Immature natural killer cell (primary cell): ENCODE results near the gene GPR50. TPM values are rescaled to one million over a fixed set of nuclear protein-coding genes. Genes with fewer than 3 reads are reported as not detected.

Experiments
- DNase-seq, 3 donors: peaks; one replicate each; pipeline ENCODE4 v3.0.0; 2022; ENCODE audit warnings: mixed read lengths in 1 of 3
- H3K27ac Mint-ChIP-seq, 6 donors: one replicate each; pipeline ENCODE4 v1.8.0; 2020; ENCODE audit warnings: mixed read lengths in 6 of 6, mild to moderate bottlenecking in 5 of 6, inconsistent platforms in 4 of 6, moderate library complexity in 3 of 6
- H3K27me3 Mint-ChIP-seq, 3 donors: one replicate each; pipeline ENCODE4 v1.8.0; 2020 to 2021; ENCODE audit warnings: low read depth in 3 of 3, mild to moderate bottlenecking in 3 of 3, mixed read lengths in 3 of 3, moderate library complexity in 3 of 3, inconsistent platforms in 1 of 3
- H3K36me3 Mint-ChIP-seq, 3 donors: one replicate each; pipeline ENCODE4 v1.8.0; 2020; ENCODE audit warnings: mixed read lengths in 3 of 3, inconsistent platforms in 2 of 3, mild to moderate bottlenecking in 2 of 3
- H3K4me1 Mint-ChIP-seq, 2 donors: one replicate each; pipeline ENCODE4 v1.8.0; 2020; ENCODE audit warnings: inconsistent platforms in 2 of 2, mild to moderate bottlenecking in 2 of 2, mixed read lengths in 2 of 2, moderate library complexity in 1 of 2
- H3K4me3 Mint-ChIP-seq, 5 donors: one replicate each; pipeline ENCODE4 v1.8.0; 2020; ENCODE audit warnings: mild to moderate bottlenecking in 5 of 5, mixed read lengths in 5 of 5, inconsistent platforms in 3 of 5, moderate library complexity in 3 of 5
- H3K9me3 Mint-ChIP-seq, 6 donors: one replicate each; pipeline ENCODE4 v1.8.0; 2020; ENCODE audit warnings: mild to moderate bottlenecking in 6 of 6, mixed read lengths in 6 of 6, inconsistent platforms in 4 of 6, moderate library complexity in 3 of 6
- polyA plus RNA-seq, 3 donors: library from polyadenylated mRNA; unstranded; fragments of 300-500 nt; fragmentation: Illumina TruSeq; gene quantifications; one replicate each; pipeline ENCODE4 v1.2.3, GENCODE V29; 2021

Gene GPR50
- polyA plus RNA-seq, 3 donors from 2014 or later = not detected

DNA sequence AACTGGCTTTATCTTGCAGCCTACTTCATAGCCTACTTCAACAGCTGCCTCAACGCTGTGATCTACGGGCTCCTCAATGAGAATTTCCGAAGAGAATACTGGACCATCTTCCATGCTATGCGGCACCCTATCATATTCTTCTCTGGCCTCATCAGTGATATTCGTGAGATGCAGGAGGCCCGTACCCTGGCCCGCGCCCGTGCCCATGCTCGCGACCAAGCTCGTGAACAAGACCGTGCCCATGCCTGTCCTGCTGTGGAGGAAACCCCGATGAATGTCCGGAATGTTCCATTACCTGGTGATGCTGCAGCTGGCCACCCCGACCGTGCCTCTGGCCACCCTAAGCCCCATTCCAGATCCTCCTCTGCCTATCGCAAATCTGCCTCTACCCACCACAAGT, 4.0 kb downstream of the GPR50 start:
- DNase-seq = no peak
- Mint-ChIP-seq H3K9me3 (peaks cover 0 to 6% (median 0%) of the 10 kb centered on the region in 6 donors), H3K4me1 (no peaks in the 10 kb centered on the region), H3K36me3 (peaks cover 0 to 3% (median 0%) of the 10 kb centered on the region in 3 donors), H3K27me3 (peaks cover 10 to 30% (median 18%) of the 10 kb centered on the region in 3 donors), H3K27ac (no peak overlapping the region), H3K4me3 (no peak overlapping the region)

DNA sequence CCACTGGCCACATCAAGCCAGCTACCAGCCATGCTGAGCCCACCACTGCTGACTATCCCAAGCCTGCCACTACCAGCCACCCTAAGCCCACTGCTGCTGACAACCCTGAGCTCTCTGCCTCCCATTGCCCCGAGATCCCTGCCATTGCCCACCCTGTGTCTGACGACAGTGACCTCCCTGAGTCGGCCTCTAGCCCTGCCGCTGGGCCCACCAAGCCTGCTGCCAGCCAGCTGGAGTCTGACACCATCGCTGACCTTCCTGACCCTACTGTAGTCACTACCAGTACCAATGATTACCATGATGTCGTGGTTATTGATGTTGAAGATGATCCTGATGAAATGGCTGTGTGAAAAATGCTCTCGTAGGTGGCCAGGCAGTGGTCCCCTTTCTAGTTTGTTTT, 4.7 kb downstream of the GPR50 start:
- peaks cover 10 to 35% (median 14%) of the 10 kb centered on the region in 3 donors for H3K27me3 Mint-ChIP-seq
- peaks cover 0 to 6% (median 0%) of the 10 kb centered on the region in 6 donors for H3K9me3 Mint-ChIP-seq
- no peak overlapping the region for H3K4me3 Mint-ChIP-seq
- no peaks in the 10 kb centered on the region for H3K4me1 Mint-ChIP-seq
- no peak for DNase-seq
- peaks cover 0 to 3% (median 0%) of the 10 kb centered on the region in 3 donors for H3K36me3 Mint-ChIP-seq
- H3K27ac Mint-ChIP-seq = no peak overlapping the region

DNA sequence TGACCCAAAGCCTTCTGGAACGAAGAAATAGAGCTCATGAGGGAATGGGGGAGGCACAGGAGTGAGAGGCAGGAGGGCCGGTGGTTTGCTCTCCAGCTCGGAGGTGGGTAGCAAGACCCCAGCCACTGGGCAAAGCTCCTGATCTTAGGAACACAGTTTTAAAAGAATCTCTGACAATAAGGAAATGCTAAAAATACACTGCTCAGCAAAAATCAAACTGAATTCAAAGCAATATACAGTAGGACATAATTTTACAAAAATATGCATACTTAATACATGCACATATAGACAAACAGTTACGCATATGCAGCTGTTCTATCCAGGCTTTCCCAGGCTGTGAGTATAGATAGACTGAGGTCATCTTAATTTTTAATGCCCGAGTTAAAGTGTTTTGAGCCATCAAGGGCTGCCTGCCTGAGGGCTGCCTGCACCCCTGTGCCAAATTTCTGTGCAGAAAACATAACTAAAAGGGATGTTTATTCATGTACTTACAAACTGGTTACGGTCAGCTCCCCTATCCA, 6.9 kb downstream of the GPR50 start:
- Mint-ChIP-seq H3K9me3 (peaks cover 0 to 6% (median 0%) of the 10 kb centered on the region in 6 donors), H3K27ac (no peak overlapping the region), H3K4me1 (no peaks in the 10 kb centered on the region), H3K27me3 (peaks cover 10 to 32% (median 14%) of the 10 kb centered on the region in 3 donors), H3K36me3 (peaks cover 0 to 3% (median 0%) of the 10 kb centered on the region in 3 donors), H3K4me3 (no peak overlapping the region)
- no peak for DNase-seq

DNA sequence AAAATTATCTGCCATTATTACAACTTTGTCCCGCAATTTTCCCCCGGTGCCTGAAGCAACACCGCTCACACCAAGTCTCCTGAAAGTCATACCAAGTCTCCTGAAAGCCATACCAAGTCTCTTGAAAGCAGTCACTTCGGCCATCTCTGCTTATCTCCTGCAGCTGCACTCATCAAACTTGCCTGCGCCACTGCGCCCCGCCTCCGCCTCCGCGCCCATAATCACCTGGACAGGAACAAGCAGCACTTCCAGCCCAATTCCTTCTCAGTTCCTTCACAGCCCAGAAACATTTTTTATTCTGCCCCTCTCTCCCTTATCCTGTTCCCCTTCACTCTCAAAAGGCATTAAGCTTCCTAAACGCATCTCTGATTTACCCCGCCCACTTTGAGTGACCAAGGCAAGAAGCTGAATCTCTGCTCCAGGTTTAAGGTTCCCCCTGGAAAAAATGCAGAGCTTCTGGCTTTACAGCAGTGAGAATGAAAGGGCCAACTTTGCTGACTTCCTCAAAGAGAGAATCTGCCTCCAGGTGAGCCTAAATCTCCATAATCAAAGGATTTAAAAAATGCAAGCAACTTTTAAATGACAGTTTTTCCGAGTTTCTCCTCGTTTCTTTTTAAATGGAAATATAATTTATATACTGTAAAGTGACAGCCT, 7.7 kb downstream of the GPR50 start:
- H3K4me1 Mint-ChIP-seq = no peaks in the 10 kb centered on the region
- H3K9me3 Mint-ChIP-seq = peaks cover 0 to 6% (median 0%) of the 10 kb centered on the region in 6 donors
- H3K4me3 Mint-ChIP-seq = no peak overlapping the region
- H3K27me3 Mint-ChIP-seq = peaks cover 10 to 32% (median 14%) of the 10 kb centered on the region in 3 donors
- H3K27ac Mint-ChIP-seq = no peak overlapping the region
- DNase-seq = no peak
- H3K36me3 Mint-ChIP-seq = peaks cover 0 to 3% (median 0%) of the 10 kb centered on the region in 3 donors

DNA sequence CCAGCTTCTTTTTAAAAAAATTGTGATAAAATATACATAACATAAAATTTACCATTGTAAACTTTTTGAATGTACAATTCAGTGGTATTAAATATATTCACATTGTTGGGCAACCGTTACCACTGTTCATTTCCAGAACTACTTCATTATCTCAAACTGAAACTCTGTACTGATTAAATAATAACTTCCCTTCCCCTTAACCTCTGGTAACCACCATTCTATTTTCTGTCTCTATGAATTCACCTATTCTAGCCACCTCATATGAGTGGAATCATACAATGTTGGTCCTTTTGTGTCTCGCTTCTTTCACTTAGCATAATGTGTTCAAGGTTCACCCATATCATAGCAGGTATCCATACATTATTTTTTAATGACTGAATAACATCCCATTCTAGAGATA, 8.3 kb downstream of the GPR50 start:
- Mint-ChIP-seq H3K36me3 (peaks cover 0 to 3% (median 0%) of the 10 kb centered on the region in 3 donors), H3K4me1 (no peaks in the 10 kb centered on the region), H3K4me3 (no peak overlapping the region), H3K27me3 (peaks cover 9 to 33% (median 11%) of the 10 kb centered on the region in 3 donors), H3K27ac (no peak overlapping the region), H3K9me3 (peaks cover 0 to 6% (median 0%) of the 10 kb centered on the region in 6 donors)
- no peak for DNase-seq

DNA sequence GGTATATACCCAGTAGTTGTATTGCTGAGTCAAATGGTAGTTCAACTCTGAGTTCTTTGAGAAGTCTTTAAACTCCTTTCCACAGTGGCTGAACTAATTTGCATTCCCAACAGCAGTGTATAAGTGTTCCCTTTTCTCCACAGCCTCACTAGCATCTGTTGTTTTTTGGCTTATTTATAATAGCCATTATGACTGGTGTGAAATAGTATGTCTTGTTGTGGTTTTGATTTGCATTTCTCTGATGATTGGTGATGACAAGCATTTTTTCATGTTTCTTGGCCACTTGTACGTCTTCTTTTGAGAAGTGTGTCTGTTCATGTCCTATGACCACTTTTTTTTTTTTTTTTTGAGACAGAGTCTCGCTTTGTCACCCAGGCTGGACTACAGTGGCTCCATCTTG, 30.5 kb downstream of the GPR50 start:
- no peak overlapping the region for H3K27ac Mint-ChIP-seq
- H3K27me3 Mint-ChIP-seq = peaks cover 2 to 5% (median 5%) of the 10 kb centered on the region in 3 donors
- DNase-seq = no peak
- H3K4me3 Mint-ChIP-seq = no peak overlapping the region
- H3K4me1 Mint-ChIP-seq = no peaks in the 10 kb centered on the region
- H3K36me3 Mint-ChIP-seq = no peaks in the 10 kb centered on the region
- H3K9me3 Mint-ChIP-seq = peaks cover 0 to 4% (median 0%) of the 10 kb centered on the region in 6 donors

DNA sequence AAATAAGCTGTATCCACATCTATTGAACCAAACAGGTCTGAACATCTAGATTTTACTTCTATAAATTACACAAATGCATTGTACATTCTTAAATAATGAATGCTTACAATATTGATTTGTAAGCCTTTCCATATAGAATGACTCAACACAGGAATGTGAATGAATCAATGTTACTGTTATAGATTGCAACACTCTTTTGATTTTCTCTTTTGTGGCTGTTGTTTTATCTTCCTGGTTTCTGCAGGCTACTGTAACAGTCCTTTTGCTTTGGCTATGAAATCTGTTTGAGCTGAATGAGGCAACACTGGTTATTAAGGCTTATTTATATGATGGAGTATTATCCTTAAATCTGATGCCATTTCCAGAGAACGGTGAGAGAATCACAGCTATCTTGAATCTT, 49.5 kb downstream of the GPR50 start:
- Mint-ChIP-seq H3K27me3 (peaks cover 3 to 6% (median 4%) of the 10 kb centered on the region in 3 donors), H3K27ac (no peak overlapping the region), H3K4me1 (no peaks in the 10 kb centered on the region), H3K9me3 (peaks cover 0 to 2% (median 0%) of the 10 kb centered on the region in 6 donors), H3K36me3 (no peaks in the 10 kb centered on the region), H3K4me3 (no peak overlapping the region)
- no peak for DNase-seq

DNA sequence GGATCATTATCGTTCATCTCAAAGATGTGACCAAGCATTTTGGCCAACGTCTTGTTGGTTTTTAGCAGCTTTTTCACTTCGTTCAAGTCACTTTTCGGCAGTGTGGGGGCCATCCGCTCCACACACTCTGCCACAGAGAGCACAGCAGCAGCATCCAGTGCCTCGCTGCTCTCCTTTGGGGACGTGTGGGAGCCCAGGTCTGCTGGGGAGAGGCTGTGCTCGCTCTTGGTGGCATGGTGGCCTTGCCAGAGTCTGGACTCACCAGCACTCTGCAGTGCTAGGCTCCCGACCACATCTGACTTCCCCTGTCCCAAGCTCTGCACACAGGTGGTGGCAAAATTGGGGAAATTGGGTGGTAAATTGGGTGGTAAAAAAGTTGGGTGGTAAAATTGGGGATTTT, 50.6 kb downstream of the GPR50 start:
- H3K27me3 Mint-ChIP-seq = peaks cover 3 to 6% (median 4%) of the 10 kb centered on the region in 3 donors
- no peak for DNase-seq
- H3K4me3 Mint-ChIP-seq = no peak overlapping the region
- no peaks in the 10 kb centered on the region for H3K36me3 Mint-ChIP-seq
- no peaks in the 10 kb centered on the region for H3K4me1 Mint-ChIP-seq
- H3K27ac Mint-ChIP-seq = no peak overlapping the region
- peaks cover 0 to 2% (median 0%) of the 10 kb centered on the region in 6 donors for H3K9me3 Mint-ChIP-seq

DNA sequence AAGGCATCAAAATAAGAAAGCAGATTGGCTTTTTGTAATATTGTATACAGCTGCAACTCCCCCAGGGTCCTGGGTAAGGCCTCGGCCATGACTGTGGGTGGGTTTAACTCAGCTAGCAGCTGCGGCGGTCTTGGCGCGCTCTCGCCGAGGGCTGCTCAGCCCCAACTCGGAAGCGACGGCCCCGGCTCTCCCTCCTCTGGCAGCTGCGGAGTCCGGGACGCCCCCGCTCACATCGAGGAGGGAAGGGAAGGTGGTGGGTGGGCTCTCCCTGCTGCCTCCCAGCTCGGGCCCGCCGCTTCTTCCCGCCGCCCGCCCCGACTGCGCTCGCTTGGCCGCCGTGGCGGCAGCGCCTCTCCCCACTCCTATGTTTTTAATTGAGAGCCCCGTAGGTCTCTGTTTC, 51.2 kb downstream of the GPR50 start:
- H3K27ac Mint-ChIP-seq = no peak overlapping the region
- H3K36me3 Mint-ChIP-seq = no peaks in the 10 kb centered on the region
- H3K9me3 Mint-ChIP-seq = peaks cover 0 to 2% (median 0%) of the 10 kb centered on the region in 6 donors
- H3K4me1 Mint-ChIP-seq = no peaks in the 10 kb centered on the region
- H3K4me3 Mint-ChIP-seq = no peak overlapping the region
- DNase-seq = no peak
- peaks cover 3 to 8% (median 4%) of the 10 kb centered on the region in 3 donors for H3K27me3 Mint-ChIP-seq

DNA sequence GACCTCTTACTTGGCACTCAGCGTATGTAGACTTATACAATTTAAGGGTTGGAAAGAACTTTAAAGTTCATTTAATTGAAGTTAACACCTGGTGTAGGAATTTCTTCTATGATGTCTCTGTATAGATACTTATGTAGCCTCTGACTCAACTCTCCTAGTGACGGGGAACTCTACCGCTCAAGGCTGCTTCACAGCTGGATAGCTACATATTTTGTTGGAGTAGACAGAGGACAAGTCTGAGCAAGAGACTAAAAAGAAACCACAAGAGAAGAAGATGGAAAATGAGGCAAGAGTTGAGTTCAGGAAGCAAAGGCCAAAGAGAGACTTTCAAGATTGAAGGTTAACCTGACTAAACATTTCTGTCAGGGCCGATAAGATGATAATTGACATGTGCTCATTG, 52.6 kb downstream of the GPR50 start:
- Mint-ChIP-seq H3K4me1 (no peaks in the 10 kb centered on the region), H3K9me3 (peaks cover 0 to 2% (median 0%) of the 10 kb centered on the region in 6 donors), H3K27ac (no peak overlapping the region), H3K36me3 (no peaks in the 10 kb centered on the region), H3K27me3 (peaks cover 3 to 8% (median 5%) of the 10 kb centered on the region in 3 donors), H3K4me3 (no peak overlapping the region)
- DNase-seq = no peak

Other genes with a start within 250 kb of the GPR50 start
- gene HMGB3, start 193.2 kb upstream of the GPR50 start, polyA plus RNA-seq = 1 to 10 TPM in 2 of 3 donors, under 1 TPM in 1; 0.52 to 2.2 (median 1.3) TPM
- gene VMA21, start 220.6 kb downstream of the GPR50 start, polyA plus RNA-seq = 10 to 100 TPM; 24.6 to 44.7 (median 31.3) TPM